ENCODE results near the gene EFNA5. TPM values are rescaled to one million over a fixed set of nuclear protein-coding genes. Genes with fewer than 3 reads are reported as not detected.

Gene EFNA5
- total RNA-seq, 2 experiments from 2014 or later: not detected

DNA sequence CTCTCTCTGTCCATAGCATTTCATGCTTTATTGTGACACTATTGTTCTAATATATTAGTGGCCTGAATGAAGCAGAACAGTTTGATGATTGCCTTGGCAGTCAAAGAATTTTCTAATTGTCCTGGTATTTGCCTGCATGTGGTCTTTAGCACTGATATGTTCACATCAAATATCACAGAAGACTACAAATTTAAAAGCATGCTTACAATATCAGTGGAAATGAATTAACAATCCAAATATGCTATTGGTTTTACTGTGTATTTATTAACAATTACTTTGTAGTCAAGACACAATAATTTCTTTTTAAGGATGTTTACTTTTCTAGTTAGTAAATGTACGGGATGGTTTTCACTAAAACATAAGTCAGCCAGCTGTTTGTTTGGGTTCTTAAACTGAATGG is 18.3 kb downstream of the EFNA5 start:
- POLR2A ChIA-PET: no interaction called here
- Mint-ChIP-seq H3K27ac (no peak overlapping the region), H3K4me3 (no peak overlapping the region)

DNA sequence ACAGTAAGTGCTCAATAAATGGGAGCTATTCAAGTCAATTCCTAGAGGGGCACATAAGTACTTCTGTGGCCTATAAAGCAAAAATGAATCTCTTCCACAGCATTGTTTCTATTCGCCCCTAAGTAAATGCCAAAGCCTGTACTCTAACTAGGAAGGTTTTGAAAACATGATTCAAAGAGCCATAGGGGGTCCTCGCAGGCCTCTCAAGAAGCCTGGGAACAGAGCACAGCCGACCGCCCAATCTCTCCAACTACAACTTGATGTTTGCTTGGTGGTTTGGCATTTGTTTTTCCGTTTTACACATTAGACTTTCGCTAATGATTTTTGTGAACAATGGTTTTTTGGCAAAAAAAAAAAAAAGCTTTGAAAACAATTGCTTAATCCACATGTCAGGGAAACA is 19.4 kb downstream of the EFNA5 start:
- Mint-ChIP-seq H3K27me3 (peaks cover 19% of the 10 kb centered on the region), H3K9me3 (no peaks in the 10 kb centered on the region), H3K36me3 (no peaks in the 10 kb centered on the region), H3K4me3 (no peak overlapping the region), H3K27ac (no peak overlapping the region), H3K4me1 (no peaks in the 10 kb centered on the region)
- POLR2A ChIA-PET: no interaction called here
- ATAC-seq (ENCODE audit: low read depth): no peak
- DNase-seq: no peak

More for the DNA sequence above, 18.3 kb downstream of the EFNA5 start:
- H3K9me3 Mint-ChIP-seq: no peaks in the 10 kb centered on the region
- no peak for ATAC-seq (ENCODE audit: low read depth)
- H3K27me3 Mint-ChIP-seq: peaks cover 19% of the 10 kb centered on the region
- DNase-seq: no peak
- H3K36me3 Mint-ChIP-seq: no peaks in the 10 kb centered on the region
- H3K4me1 Mint-ChIP-seq: no peaks in the 10 kb centered on the region

DNA sequence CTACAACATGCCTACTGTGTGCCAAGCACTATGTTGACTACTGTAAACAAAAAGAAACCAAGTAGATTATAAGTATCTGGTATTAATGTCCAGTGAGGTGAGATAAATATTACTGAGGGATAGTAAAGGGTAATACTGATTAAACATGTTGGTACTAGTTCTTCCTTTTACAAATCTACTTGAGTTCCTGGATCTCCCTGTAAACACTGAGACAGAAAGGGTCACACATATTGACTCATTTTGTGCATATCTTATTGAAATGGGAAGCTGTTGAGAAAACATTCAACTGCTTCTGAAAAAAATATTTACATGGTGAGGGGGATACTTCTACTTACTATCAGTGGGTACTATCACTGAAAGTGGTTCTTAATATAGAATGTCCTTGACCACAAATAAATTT is 24.3 kb downstream of the EFNA5 start:
- Mint-ChIP-seq H3K4me1 (no peaks in the 10 kb centered on the region), H3K36me3 (no peaks in the 10 kb centered on the region), H3K4me3 (no peak overlapping the region), H3K27me3 (peaks cover 5% of the 10 kb centered on the region), H3K9me3 (no peaks in the 10 kb centered on the region), H3K27ac (no peak overlapping the region)
- POLR2A ChIA-PET: no interaction called here
- ATAC-seq (ENCODE audit: low read depth) (no peak), DNase-seq (no peak)

DNA sequence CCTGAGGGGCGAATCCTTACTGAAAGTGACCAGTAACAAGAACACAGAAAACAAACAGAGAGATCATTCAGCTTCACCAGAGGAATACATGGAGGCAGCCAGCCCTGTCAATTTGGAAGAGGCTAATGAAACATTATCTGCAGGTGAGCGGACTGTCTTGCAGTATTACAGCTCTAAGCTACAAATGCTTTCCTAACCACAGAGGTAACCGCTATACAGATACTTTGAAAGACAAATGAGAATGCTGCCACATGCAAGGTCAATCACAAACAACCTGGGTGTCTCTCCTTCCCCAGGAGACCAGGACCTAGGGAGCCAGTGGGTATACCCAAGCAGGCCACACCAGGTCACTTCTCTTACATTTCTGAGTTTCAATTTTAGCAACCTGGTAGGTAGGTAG is 30.2 kb downstream of the EFNA5 start:
- POLR2A ChIA-PET: no interaction called here
- no peak overlapping the region for H3K27ac Mint-ChIP-seq
- H3K4me1 Mint-ChIP-seq: no peaks in the 10 kb centered on the region
- H3K27me3 Mint-ChIP-seq: peaks cover 3% of the 10 kb centered on the region
- ATAC-seq (ENCODE audit: low read depth): no peak
- H3K9me3 Mint-ChIP-seq: no peaks in the 10 kb centered on the region
- H3K4me3 Mint-ChIP-seq: no peak overlapping the region
- H3K36me3 Mint-ChIP-seq: no peaks in the 10 kb centered on the region
- DNase-seq: no peak

DNA sequence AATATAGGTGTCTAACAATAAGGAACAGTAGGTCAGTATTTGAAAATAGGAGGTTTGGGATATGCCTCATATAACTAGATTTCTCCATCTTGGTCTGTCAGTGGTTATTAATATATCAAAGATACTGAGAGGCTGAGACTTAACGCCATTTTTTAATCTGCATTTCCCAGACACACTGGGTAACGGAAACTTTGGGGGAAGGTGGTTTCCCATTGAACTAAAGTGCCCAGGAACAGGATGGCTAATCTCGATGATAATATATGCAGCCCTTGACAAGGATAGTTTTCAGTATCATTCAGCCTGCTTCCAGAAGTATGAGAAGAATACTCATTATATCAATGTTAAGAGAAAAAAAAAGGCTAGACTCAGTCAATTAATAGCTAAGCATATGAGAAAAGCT is 30.7 kb downstream of the EFNA5 start:
- H3K4me1 Mint-ChIP-seq: no peaks in the 10 kb centered on the region

DNA sequence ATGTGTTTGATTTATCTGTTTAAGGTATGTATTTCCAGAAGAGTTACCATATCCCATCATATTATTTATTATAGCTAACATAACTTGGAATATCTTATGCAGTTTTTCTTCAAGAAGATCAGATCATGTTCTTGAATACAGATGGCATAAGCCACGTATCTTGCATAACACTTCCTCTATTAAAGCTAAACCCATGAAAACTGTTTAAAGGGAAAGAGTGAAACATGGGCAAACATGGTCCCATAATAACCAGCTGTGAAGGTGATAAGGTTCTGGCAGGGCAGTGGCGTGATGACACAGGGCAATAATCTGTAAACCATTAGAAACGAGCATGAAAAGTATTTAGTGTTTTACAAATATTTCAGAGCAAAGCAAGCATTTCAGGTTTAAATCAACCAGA is 34.2 kb downstream of the EFNA5 start:
- Mint-ChIP-seq H3K4me1 (no peaks in the 10 kb centered on the region), H3K9me3 (no peaks in the 10 kb centered on the region), H3K27me3 (peaks cover 3% of the 10 kb centered on the region), H3K27ac (no peak overlapping the region), H3K4me3 (no peak overlapping the region), H3K36me3 (no peaks in the 10 kb centered on the region)
- ATAC-seq (ENCODE audit: low read depth): no peak
- no peak for DNase-seq
- POLR2A ChIA-PET: no interaction called here

More for the DNA sequence above, 30.7 kb downstream of the EFNA5 start:
- Mint-ChIP-seq H3K27me3 (peaks cover 3% of the 10 kb centered on the region), H3K36me3 (no peaks in the 10 kb centered on the region), H3K9me3 (no peaks in the 10 kb centered on the region), H3K27ac (no peak overlapping the region), H3K4me3 (no peak overlapping the region)
- ATAC-seq (ENCODE audit: low read depth) (no peak), DNase-seq (no peak)
- POLR2A ChIA-PET: no interaction called here

DNA sequence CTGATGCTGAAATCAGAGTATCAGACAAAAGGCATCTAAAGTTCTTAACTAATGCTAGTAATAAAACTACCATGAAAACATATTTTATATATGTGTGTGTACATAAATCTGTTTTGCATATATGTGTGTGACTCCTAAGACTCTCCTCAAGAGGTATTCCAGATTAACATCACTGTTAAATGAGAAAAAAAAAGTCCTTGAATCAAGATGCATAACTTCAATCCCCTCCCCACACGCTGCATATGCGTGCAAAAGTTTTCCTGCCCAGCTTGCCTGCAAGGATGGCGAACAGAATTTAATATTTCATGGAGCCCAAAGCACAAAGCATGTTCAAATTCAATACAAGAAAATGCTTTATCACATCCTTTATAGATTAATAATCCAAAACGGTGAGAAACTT is 34.7 kb downstream of the EFNA5 start:
- H3K36me3 Mint-ChIP-seq: no peaks in the 10 kb centered on the region
- peaks cover 3% of the 10 kb centered on the region for H3K27me3 Mint-ChIP-seq
- ATAC-seq (ENCODE audit: low read depth) (no peak), DNase-seq (no peak)
- POLR2A ChIA-PET: no interaction called here
- H3K9me3 Mint-ChIP-seq: no peaks in the 10 kb centered on the region
- no peak overlapping the region for H3K4me3 Mint-ChIP-seq
- no peaks in the 10 kb centered on the region for H3K4me1 Mint-ChIP-seq
- no peak overlapping the region for H3K27ac Mint-ChIP-seq

DNA sequence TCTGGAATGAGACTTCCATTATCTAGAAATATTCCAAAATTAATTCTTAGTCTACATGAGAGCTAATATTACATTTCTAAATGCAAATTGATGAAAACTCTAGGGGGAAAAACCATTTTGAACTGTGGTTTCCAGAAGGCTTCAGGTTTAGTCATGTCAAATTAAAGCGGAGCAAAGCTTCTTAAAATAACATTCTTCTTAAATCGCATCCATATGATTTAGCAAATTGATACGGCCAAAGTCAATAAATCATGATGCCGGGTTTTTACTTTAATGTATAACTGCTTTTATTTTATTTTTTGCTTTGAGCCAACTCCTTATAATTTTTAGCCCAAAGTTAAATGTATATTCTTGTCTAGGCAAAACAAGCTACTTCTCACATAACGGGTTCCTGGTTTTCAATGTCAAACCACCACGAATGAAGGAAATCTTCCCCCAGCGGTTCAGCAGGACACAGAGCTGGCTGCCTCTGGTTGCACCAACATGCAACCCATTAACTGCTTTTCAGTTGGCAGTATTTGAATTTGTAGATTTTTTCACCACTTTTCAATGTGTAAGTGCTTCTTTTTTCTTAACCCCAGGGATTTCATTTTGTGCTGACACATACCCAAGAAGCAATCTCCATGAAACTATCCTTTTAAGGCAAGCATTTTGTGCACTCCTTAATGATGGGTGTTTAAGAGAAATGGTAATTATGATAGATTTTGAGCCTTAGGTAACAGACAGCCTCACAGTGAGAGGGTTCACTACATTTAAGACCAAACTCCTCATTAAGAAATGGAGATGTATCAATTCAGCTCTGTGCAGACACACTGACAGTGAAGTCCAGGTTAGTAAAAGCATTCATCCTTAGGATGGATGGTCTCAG is 35.5 kb downstream of the EFNA5 start:
- POLR2A ChIA-PET: no interaction called here
- H3K27ac Mint-ChIP-seq: no peak overlapping the region
- no peaks in the 10 kb centered on the region for H3K9me3 Mint-ChIP-seq
- no peaks in the 10 kb centered on the region for H3K36me3 Mint-ChIP-seq
- peaks cover 3% of the 10 kb centered on the region for H3K27me3 Mint-ChIP-seq
- DNase-seq (no peak), ATAC-seq (ENCODE audit: low read depth) (no peak)
- no peaks in the 10 kb centered on the region for H3K4me1 Mint-ChIP-seq
- H3K4me3 Mint-ChIP-seq: no peak overlapping the region

DNA sequence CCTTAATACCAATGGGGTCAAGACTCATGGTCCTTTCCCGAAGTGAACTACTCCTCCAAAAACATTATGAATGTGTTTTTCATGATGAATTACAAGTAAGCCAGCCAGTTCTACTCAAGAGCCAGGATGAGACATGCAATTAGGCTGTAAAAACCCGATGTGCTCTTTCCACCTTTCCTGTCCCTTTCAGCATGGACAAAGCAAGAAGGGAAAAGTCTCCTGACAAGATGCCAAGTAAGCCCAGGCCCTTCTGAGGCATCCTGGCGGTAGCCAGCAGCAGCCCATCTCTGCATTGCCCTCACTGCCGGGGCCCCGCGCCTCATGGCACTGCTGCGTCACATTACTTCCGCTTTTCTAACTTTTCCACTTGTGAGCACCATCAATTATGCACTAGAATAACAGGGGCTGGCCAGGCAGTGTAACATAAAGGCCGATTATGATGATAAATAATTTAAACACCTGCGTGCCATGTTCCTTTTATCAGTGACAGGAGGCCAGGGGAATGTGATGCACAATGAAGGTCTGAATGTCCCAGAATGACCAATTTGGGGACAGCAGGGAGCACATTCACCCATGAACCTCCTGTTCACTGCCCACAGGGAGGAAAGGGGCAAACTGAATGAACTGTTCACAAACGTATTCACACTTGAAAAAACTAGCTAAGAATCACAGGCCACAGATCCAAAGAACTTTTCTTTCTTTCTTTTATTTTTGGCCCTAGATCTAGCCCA is 37.4 kb downstream of the EFNA5 start:
- Mint-ChIP-seq H3K4me3 (no peak overlapping the region), H3K27me3 (peaks cover 6% of the 10 kb centered on the region), H3K9me3 (no peaks in the 10 kb centered on the region), H3K36me3 (no peaks in the 10 kb centered on the region), H3K27ac (no peak overlapping the region), H3K4me1 (no peaks in the 10 kb centered on the region)
- ATAC-seq (ENCODE audit: low read depth) (no peak), DNase-seq (no peak)
- POLR2A ChIA-PET: no interaction called here

DNA sequence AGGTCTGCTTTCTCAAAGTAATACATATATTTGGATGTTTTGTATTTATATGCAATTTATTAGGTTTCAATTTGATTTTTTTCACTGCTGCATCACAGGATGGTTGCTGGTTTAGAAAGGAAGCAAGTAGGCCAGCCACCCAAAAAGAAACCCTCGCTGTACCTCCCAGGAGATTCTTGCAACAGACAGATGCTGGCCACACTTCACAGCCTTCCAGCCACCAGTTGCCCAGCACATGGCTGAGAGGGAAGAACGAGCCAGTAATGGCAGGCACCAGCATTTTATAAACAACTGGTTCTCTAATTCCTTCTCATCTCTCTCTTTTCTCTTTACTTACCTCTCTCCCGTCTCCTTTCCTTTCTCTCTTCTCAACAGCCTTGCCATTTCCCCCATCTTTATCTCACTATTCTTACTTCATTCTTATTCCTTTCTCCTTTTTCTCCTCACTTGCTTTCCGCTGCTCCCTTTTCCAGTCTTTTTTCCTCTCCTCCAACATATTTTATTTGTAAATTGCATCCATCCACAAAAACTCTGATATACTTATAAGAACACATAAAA is 38.9 kb downstream of the EFNA5 start:
- no peak for ATAC-seq (ENCODE audit: low read depth)
- H3K27ac Mint-ChIP-seq: no peak overlapping the region
- no peak for DNase-seq
- POLR2A ChIA-PET: no interaction called here
- H3K9me3 Mint-ChIP-seq: no peaks in the 10 kb centered on the region
- no peaks in the 10 kb centered on the region for H3K36me3 Mint-ChIP-seq
- H3K4me3 Mint-ChIP-seq: no peak overlapping the region
- peaks cover 6% of the 10 kb centered on the region for H3K27me3 Mint-ChIP-seq
- no peaks in the 10 kb centered on the region for H3K4me1 Mint-ChIP-seq

DNA sequence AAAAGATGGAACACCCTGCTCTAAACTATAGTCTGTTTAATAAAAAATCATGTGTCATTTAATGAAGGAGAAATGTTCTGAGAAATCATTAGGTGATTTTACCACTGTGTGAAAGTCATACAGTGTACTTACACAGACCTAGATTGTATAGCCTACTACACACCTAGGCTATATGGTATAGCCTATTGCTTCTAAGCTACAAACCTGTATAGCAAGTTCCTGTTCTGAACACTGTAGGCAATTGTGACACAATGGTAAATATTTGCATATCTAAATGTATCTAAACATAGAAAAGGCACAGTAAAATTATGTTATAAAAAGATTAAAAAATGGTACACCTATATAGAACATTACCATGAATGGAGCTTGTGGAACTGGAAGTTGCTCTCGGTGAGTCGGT is 40.6 kb downstream of the EFNA5 start:
- POLR2A ChIA-PET: no interaction called here
- ATAC-seq (ENCODE audit: low read depth): no peak
- no peak overlapping the region for H3K27ac Mint-ChIP-seq
- H3K4me3 Mint-ChIP-seq: no peak overlapping the region
- H3K36me3 Mint-ChIP-seq: no peaks in the 10 kb centered on the region
- H3K4me1 Mint-ChIP-seq: no peaks in the 10 kb centered on the region
- peaks cover 3% of the 10 kb centered on the region for H3K27me3 Mint-ChIP-seq
- no peaks in the 10 kb centered on the region for H3K9me3 Mint-ChIP-seq
- DNase-seq: no peak

DNA sequence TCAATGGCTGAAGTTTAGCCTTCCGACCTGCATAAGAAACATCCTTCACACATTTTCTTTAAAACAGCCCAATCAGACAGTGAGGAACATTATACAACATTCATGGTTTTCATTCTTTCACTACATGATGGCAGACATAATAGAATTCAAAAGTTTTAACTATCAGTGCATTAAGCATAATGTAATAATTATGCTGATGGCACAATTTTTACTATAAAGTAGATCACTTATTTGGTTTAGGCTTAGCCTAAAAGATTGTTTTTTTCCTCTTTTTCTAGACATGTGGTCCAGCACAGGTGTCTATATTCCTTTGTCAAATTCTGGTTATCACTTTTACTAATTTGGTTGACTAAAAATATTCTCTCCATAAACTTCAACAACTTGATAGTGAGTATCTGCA is 46.5 kb downstream of the EFNA5 start:
- no peak overlapping the region for H3K27ac Mint-ChIP-seq
- peaks cover 3% of the 10 kb centered on the region for H3K27me3 Mint-ChIP-seq
- H3K4me3 Mint-ChIP-seq: no peak overlapping the region
- H3K9me3 Mint-ChIP-seq: no peaks in the 10 kb centered on the region
- POLR2A ChIA-PET: no interaction called here
- no peak for DNase-seq
- no peak for ATAC-seq (ENCODE audit: low read depth)
- no peaks in the 10 kb centered on the region for H3K4me1 Mint-ChIP-seq
- no peaks in the 10 kb centered on the region for H3K36me3 Mint-ChIP-seq

DNA sequence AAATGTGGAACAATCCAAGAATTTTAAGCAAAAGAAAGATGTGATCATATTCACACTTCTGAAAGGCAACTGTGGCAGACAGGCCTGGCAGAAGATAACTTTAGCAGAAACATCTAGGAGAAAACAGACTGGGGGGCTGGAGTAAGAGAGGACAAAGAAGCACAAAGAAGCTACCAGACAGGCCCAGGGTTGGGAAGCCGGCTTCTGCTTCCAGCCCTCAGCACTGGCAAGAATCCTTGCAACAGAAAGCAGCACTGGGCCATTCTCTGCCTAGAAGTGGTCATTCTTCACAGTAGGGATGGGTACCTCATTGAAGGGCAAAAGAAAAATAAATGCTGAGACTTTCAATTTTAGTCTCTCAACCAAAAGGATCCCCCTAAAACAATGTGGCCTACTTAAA is 49.6 kb downstream of the EFNA5 start:
- Mint-ChIP-seq H3K27ac (no peak overlapping the region), H3K36me3 (no peaks in the 10 kb centered on the region), H3K4me3 (no peak overlapping the region), H3K9me3 (no peaks in the 10 kb centered on the region), H3K27me3 (no peaks in the 10 kb centered on the region), H3K4me1 (no peaks in the 10 kb centered on the region)
- no peak for ATAC-seq (ENCODE audit: low read depth)
- DNase-seq: no peak
- POLR2A ChIA-PET: no interaction called here

DNA sequence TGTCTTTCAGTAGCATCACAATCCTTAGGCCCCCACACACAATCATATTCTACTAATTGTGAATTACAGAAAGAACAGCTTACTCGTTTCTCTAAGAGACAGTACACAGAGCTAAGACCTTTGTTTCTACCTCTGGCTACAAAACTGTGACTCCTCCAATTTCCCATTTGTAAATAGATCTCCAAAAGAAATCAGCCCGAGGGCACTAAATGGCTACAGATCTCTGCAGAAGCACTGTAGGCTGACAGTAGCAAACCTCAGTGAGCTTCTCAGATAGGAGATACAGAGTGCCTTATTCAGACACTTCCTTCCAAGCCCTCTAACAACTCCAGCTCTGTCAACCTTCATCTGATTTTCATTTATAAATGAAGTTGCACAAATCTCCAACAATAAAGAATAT is 51.0 kb downstream of the EFNA5 start:
- no peaks in the 10 kb centered on the region for H3K27me3 Mint-ChIP-seq
- no peak overlapping the region for H3K27ac Mint-ChIP-seq
- DNase-seq: no peak
- no peak overlapping the region for H3K4me3 Mint-ChIP-seq
- H3K4me1 Mint-ChIP-seq: no peaks in the 10 kb centered on the region
- POLR2A ChIA-PET: no interaction called here
- H3K9me3 Mint-ChIP-seq: no peaks in the 10 kb centered on the region
- no peaks in the 10 kb centered on the region for H3K36me3 Mint-ChIP-seq
- no peak for ATAC-seq (ENCODE audit: low read depth)
